Stomach (tissue), 4 donors: ENCODE measurements around the gene TGFBI.
A peak's percentile ranks its signal among the peaks of the same experiment; 100 is the strongest.

ENCODE experiments used
- CTCF ChIP-seq, 7 experiments: fragments of 450-650 bp in 4 of 7; fragments of 200-600 bp in 3 of 7; sonication (generic) in 3 of 7; IDR thresholded peaks; one replicate each; pipeline ENCODE4 v1.5.1; 2016 to 2019; ENCODE audit warnings: antibody characterized with exemption in 7 of 7, control low read depth in 2 of 7, mild to moderate bottlenecking in 1 of 7
- POLR2A ChIP-seq, 4 donors: fragments of 450-650 bp; IDR thresholded peaks; one replicate each; pipeline ENCODE4 v1.6.1; 2016; ENCODE audit warnings: antibody characterized with exemption in 4 of 4, control low read depth in 2 of 4, mild to moderate bottlenecking in 1 of 4, moderate library complexity in 1 of 4
- POLR2AphosphoS5 ChIP-seq, 3 donors: sonication (generic); formaldehyde crosslinking; IDR thresholded peaks; one replicate each; pipeline ENCODE4 v1.6.1; 2016; ENCODE audit warnings: antibody characterized with exemption in 3 of 3

GRCh38 chr5:136006164-136006563 lies 22.6 kb upstream of the TGFBI start:
- TF ChIP-seq CTCF (IDR thresholded peaks at IDR 0.05), result no peak
- no peak for TF ChIP-seq POLR2A (IDR thresholded peaks at IDR 0.05)
- TF ChIP-seq POLR2AphosphoS5 (IDR thresholded peaks at IDR 0.05), result peak in 1 of 3 donors; percentile 60
